KMS-11 (cell line): Measurements from ENCODE around the gene ZSWIM6.

Experiments used
- H2AFZ ChIP-seq: fragments of 200-600 bp; sonication (generic); 2 replicates; pipeline ENCODE4 v1.6.1; 2016; ENCODE audit warnings: antibody characterized with exemption, mixed run types, low read depth
- H3K27ac ChIP-seq: fragments of 200-600 bp; sonication (generic); 2 replicates; pipeline ENCODE4 v1.6.1; 2016; ENCODE audit warnings: mild to moderate bottlenecking, mixed run types
- H3K27me3 ChIP-seq: fragments of 200-600 bp; sonication (generic); 2 replicates; pipeline ENCODE4 v1.6.1; 2017; ENCODE audit warnings: mild to moderate bottlenecking, low read depth, mixed run types, moderate library complexity; ENCODE audit not compliant: insufficient read depth
- H3K36me3 ChIP-seq: fragments of 200-600 bp; sonication (generic); 2 replicates; pipeline ENCODE4 v1.6.1; 2017; ENCODE audit warnings: mild to moderate bottlenecking, mixed run types; ENCODE audit not compliant: insufficient read depth
- H3K4me1 ChIP-seq: fragments of 200-600 bp; sonication (generic); 2 replicates; pipeline ENCODE4 v1.6.1; 2016; ENCODE audit warnings: mild to moderate bottlenecking, low read depth, mixed run types; ENCODE audit not compliant: poor library complexity, severe bottlenecking
- H3K4me2 ChIP-seq: fragments of 200-600 bp; sonication (generic); 2 replicates; pipeline ENCODE4 v1.7.0; 2016; ENCODE audit warnings: mild to moderate bottlenecking, mixed run types
- H3K4me3 ChIP-seq: fragments of 200-600 bp; sonication (generic); IDR thresholded peaks from 2 replicates; pipeline ENCODE4 v1.6.1; 2017; ENCODE audit warnings: low read depth, low read length, mixed read lengths; ENCODE audit not compliant: insufficient read depth
- H3K79me2 ChIP-seq: fragments of 200-600 bp; sonication (generic); 2 replicates; pipeline ENCODE4 v1.6.1; 2016; ENCODE audit warnings: low read depth, mixed run types; ENCODE audit not compliant: insufficient read depth
- H3K9ac ChIP-seq: fragments of 200-600 bp; sonication (generic); 2 replicates; pipeline ENCODE4 v1.6.1; 2016; ENCODE audit warnings: mild to moderate bottlenecking, mixed run types
- H4K20me1 ChIP-seq: fragments of 200-600 bp; sonication (generic); 2 replicates; pipeline ENCODE4 v1.6.1; 2016; ENCODE audit warnings: mild to moderate bottlenecking, mixed run types; ENCODE audit not compliant: insufficient read depth
- TF ChIP-seq, protein P1 (sequence below): fragments of 200-600 bp; sonication (generic); conservative IDR thresholded peaks from 2 replicates; pipeline ENCODE4 v1.6.1; 2017; ENCODE audit warnings: low read depth, mild to moderate bottlenecking, antibody characterized with exemption, low read length, moderate library complexity, mixed read lengths

ZSWIM6 gene

DNA sequence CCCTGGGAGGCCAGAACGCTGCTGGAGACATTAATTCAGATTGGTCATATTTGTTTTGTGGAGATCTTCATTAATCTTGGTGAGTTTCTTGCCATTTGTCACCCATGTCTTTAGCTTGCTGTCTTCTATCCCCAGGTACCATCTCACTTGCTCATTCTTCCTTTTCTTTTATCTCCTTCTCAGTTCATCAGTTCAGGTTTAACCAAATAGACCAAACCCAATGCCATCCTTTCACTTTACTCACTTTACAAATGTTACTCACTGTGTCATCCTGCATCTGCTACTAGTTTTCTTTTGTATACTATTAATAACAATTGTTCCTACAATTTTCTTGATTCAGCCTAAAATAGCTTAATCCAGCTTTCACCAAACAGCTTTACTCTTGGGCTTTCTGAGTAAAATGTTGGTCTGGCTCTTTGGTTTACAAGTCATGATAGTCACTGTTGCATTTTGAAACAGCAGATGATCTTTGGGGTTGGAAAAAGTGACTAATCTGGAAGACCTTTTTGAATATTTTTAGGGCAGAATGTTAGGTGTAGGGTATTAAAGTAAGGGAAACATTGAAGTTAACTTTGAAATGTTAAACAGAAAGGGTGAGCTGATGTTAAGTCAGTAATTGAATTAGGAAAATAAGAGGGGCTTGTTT is 246.9 kb downstream of the ZSWIM6 start:
- Histone ChIP-seq H3K4me2 (no peak overlapping the region), H3K36me3 (no peaks in the 10 kb centered on the region), H3K79me2 (no peaks in the 10 kb centered on the region), H4K20me1 (no peaks in the 10 kb centered on the region), H3K27ac (no peak overlapping the region), H3K27me3 (no peaks in the 10 kb centered on the region; the same call in 1 of the 2 replicates), H3K4me1 (no peaks in the 10 kb centered on the region), H3K4me3 (no peak overlapping the region), H2AFZ (no peak overlapping the region), H3K9ac (no peak overlapping the region)
- TF ChIP-seq, protein P1, sequence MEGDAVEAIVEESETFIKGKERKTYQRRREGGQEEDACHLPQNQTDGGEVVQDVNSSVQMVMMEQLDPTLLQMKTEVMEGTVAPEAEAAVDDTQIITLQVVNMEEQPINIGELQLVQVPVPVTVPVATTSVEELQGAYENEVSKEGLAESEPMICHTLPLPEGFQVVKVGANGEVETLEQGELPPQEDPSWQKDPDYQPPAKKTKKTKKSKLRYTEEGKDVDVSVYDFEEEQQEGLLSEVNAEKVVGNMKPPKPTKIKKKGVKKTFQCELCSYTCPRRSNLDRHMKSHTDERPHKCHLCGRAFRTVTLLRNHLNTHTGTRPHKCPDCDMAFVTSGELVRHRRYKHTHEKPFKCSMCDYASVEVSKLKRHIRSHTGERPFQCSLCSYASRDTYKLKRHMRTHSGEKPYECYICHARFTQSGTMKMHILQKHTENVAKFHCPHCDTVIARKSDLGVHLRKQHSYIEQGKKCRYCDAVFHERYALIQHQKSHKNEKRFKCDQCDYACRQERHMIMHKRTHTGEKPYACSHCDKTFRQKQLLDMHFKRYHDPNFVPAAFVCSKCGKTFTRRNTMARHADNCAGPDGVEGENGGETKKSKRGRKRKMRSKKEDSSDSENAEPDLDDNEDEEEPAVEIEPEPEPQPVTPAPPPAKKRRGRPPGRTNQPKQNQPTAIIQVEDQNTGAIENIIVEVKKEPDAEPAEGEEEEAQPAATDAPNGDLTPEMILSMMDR: no peak

DNA sequence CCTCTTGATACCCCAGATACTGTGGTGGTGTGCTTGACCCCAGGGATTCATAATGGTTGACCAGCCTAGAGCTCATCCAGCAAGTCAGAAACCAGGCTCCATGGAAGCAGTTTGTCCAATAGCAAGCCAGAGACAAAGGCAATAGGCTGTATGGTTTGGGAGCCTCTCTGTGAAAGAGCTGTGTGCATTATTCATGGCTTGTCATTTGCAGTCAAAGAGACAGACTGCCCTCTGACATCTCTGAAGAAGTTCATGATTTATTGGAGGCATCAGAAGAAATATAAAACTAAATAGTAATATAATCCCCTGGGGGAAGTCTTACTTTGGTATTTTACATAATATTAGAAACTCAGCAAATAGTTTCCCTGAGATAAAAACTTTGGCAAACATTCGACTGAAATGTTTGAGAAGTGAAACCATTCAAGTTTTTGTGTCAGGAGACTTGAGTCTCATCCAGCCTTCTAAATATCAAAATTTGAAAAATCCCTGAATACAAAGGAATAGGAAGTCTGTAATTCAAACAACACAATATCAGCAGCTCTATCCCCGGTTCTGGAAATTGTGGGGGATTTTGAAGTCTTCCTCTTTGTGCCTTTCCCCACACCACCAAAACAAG is 250.3 kb downstream of the ZSWIM6 start:
- Histone ChIP-seq H3K9ac (no peak overlapping the region), H3K79me2 (no peaks in the 10 kb centered on the region), H2AFZ (no peak overlapping the region), H3K27me3 (no peaks in the 10 kb centered on the region), H3K4me2 (no peak overlapping the region), H3K36me3 (no peaks in the 10 kb centered on the region), H4K20me1 (no peaks in the 10 kb centered on the region), H3K4me1 (no peaks in the 10 kb centered on the region), H3K4me3 (no peak overlapping the region), H3K27ac (no peak overlapping the region)
- TF ChIP-seq, protein P1: no peak

DNA sequence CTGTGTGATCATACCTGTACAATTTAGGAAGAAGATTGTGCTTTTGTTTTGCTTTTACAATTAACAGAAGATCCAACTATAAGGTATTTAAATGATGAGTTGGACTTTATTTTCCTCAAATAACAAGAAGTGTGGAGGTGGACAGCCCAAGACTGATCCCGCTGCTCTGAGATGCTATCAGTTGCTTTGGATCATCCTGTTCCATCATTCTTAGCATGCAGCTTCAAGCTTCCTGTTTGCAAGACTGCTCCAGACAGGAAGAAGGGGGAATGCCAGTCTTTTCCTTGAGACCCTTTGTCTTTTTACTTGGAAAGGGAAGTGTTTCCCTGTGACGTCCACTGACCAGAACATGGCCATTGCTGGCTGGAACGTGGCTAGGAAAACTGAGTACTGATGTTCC is 250.8 kb downstream of the ZSWIM6 start:
- Histone ChIP-seq H3K27me3 (no peaks in the 10 kb centered on the region), H3K9ac (no peak overlapping the region)
- TF ChIP-seq, protein P1: no peak

DNA sequence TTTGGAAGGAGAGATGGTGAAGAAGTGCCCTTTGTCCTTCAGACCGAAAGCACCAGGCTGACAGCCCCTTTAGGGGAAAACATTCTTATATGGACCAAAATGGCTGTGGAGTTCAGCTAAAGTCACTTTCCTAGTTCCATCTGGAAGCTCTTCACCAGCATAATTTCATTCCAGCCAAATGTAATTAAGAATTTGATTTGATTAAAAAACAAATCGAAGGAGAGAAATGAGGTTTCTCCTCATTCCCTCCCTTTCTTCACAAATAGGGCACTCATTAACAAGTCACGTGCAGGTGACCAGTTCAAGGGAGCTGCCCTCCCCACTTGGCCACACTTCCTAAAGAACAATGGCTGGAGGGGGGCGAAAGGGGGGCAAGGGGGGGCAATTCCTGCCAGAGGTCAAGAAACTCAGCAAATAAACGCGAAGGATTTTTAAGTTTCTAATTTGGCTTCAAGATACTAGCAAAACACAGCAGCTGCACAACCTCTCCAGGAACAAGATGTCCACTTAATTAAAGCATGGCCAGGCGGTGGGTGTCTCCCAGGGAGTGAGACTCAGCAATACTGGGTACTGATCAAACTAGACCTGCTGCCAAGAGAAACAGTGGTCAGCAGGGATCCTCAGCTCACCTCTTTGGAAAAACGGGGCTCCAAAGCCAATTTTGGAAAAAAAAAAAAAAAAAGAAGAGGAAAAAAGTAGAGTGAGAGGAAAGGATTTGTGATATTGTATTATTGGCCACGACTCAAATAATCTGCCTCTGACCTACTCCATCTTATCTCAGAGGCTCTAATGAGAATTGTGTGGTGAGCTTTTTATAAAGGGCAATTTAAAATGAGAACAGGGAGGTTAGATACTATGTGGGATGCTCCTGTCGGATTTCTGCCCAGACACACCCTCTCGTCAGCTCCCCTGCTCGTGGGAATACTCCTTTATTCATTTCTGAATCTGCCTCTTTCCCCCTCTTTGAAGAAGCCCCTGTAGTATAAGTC is 254.3 kb downstream of the ZSWIM6 start:
- H3K27me3 ChIP-seq: no peaks in the 10 kb centered on the region
- H3K27ac ChIP-seq: no peak overlapping the region
- H3K36me3 ChIP-seq: no peaks in the 10 kb centered on the region
- no peak overlapping the region for H3K4me2 ChIP-seq
- no peaks in the 10 kb centered on the region for H4K20me1 ChIP-seq
- H3K4me1 ChIP-seq: no peaks in the 10 kb centered on the region
- TF ChIP-seq, protein P1: no peak
- H3K9ac ChIP-seq: no peak overlapping the region
- H2AFZ ChIP-seq: no peak overlapping the region
- no peak overlapping the region for H3K4me3 ChIP-seq
- H3K79me2 ChIP-seq: no peaks in the 10 kb centered on the region

More for the DNA sequence above, 250.8 kb downstream of the ZSWIM6 start:
- Histone ChIP-seq H4K20me1 (no peaks in the 10 kb centered on the region), H2AFZ (no peak overlapping the region), H3K4me1 (no peaks in the 10 kb centered on the region), H3K27ac (no peak overlapping the region), H3K4me2 (no peak overlapping the region), H3K36me3 (no peaks in the 10 kb centered on the region), H3K79me2 (no peaks in the 10 kb centered on the region), H3K4me3 (no peak overlapping the region)
